GM13976 (cell line): ENCODE measurements around the gene NEU3.

ENCODE experiments used
- DNase-seq: peaks from one replicate; pipeline ENCODE4 v3.0.0; 2012; ENCODE audit warnings: low spot score
- in situ Hi-C: fragments of 300-500 bp; cut with MboI; formaldehyde crosslinking; loops from one replicate; pipeline ENCODE4 v1.12.0; 2022; ENCODE audit warnings: low sequenced_read_pairs, mixed read lengths, inconsistent platforms; ENCODE audit not compliant: unreplicated experiment
- TF ChIP-seq, protein P1 (sequence below): IDR thresholded peaks from 2 replicates; pipeline ENCODE4 v1.5.1; 2012; ENCODE audit warnings: borderline replicate concordance, mild to moderate bottlenecking; ENCODE audit not compliant: insufficient read depth; ENCODE audit errors: extremely low read depth, missing control alignments, control extremely low read depth

Gene NEU3

DNA sequence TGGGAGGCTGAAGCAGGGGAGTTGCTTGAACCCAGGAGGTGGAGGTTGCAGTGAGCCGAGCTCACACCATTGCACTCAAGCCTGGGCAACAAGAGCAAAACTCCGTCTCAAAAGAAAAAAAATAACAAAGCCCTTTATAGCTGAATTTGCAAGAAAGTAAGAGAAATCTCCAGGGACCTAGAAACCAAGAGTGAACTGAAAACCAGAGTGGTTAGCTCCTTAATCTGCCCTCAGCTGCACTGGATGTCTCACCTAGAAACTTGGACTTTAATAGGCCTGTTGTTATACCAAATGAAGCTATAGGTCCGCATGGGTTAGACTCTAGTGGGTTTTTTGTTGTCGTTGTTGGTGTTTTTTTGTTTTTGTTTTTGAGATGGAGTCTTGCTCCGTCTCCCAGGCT lies 4.1 kb downstream of the NEU3 start:
- TF ChIP-seq, protein P1, sequence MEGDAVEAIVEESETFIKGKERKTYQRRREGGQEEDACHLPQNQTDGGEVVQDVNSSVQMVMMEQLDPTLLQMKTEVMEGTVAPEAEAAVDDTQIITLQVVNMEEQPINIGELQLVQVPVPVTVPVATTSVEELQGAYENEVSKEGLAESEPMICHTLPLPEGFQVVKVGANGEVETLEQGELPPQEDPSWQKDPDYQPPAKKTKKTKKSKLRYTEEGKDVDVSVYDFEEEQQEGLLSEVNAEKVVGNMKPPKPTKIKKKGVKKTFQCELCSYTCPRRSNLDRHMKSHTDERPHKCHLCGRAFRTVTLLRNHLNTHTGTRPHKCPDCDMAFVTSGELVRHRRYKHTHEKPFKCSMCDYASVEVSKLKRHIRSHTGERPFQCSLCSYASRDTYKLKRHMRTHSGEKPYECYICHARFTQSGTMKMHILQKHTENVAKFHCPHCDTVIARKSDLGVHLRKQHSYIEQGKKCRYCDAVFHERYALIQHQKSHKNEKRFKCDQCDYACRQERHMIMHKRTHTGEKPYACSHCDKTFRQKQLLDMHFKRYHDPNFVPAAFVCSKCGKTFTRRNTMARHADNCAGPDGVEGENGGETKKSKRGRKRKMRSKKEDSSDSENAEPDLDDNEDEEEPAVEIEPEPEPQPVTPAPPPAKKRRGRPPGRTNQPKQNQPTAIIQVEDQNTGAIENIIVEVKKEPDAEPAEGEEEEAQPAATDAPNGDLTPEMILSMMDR, result no peak
- DNase-seq, result peak; percentile 44
- in situ Hi-C loops, result no loop called here

DNA sequence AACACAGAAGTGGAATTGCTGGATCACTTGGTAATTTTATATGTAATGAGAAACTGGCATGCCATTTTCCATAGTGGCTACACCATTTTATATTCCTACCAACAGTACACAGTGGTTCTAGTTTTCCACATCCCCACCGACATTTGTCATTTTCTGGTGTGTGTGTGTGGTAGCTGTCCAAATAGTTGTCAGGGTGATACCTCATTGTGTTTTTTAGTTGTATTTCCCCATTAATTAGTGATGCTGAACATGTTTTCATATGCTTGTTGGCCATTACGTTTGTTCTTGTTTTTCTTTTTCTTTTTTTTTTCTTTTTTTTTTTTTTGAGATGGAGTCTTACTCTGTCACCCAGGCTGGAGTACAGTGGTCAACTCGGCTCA lies 12.2 kb downstream of the NEU3 start:
- in situ Hi-C loops, result no loop called here
- DNase-seq, result no peak
- TF ChIP-seq, protein P1, result no peak

DNA sequence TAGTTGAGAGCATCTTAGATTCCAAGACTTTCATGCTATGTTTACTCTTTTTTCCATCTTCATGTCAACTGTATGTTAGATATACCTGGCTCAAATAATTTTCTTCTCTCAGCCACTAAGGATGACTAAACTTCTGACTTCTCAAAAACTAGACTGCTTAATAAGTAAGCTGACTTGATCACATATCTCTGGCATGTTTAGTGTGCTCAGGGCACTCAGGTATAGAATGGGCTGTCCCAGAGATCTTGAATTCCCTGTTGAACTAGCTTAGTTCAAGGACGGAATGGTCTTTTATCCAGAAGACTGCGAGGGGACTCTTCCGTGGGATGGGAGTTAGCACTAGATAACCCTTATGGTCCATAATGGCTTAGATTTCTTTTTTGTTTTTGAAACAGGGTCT lies 13.0 kb downstream of the NEU3 start:
- in situ Hi-C loops, result no loop called here
- DNase-seq, result no peak
- TF ChIP-seq, protein P1, result no peak

DNA sequence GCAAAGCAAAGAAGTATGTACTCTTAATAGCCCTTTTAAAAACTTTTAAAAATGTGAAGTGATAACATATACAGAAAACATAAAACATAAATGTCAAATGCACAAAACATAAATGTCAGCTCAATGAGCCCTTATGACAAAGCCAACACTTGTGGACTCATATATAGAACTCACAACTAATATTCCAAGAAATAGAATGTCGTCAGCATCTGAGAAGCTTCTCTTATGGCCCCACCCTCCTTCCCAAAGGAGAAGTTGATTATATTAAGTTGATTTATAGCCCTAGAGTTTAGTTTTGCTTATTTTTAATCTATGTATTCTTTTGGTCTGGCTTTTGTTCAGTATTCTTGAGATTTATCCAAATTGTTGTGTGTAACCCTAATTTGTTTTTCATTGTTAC lies 13.8 kb downstream of the NEU3 start:
- TF ChIP-seq, protein P1, result no peak
- in situ Hi-C loops, result no loop called here
- no peak for DNase-seq

DNA sequence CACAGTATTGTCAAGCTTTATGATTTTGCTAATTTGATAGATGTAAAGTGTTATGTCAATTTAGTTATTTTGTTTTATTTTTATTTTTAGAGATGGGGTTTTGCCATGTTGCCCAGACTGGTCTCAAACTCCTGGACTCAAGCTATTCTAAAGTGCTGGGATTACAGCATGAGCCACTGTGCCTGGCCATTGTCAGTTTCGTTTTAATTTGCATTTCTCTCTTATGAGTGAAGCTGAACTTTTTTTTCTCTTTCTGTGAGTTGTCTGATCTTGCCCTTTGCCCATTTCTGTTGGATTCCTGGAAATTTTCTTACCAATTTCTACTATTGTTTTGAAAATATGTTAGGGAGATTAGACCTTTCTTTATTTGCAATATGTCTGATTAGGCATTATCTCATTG lies 15.5 kb downstream of the NEU3 start:
- in situ Hi-C loops, result no loop called here
- TF ChIP-seq, protein P1, result no peak

DNA sequence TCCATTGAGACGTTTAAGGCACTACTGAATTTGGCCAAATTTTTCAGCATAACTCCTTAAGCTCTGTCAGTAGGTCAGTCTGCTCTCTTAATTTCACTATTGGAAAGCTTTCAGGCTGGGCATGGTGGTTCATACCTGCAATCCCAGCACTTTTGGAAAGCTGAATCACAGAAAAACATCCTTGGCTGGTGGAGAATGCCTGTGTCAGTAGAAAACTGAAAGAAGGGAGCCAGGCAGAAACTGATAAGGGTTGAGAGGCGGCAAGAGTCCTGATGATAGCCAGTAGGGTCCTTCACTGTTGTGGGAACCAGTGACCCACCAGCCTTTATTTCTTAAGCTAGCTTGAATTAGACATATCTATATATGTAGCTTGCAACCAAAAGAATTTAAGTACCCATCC lies 22.6 kb downstream of the NEU3 start:
- in situ Hi-C loops, result loop anchor here (10.0 kb wide), 1 partner anchor 67 kb away; the partner anchor contains the start of genes SPCS2 and XRRA1
- DNase-seq, result no peak
- TF ChIP-seq, protein P1, result no peak

More for the DNA sequence above, 15.5 kb downstream of the NEU3 start:
- DNase-seq, result no peak

DNA sequence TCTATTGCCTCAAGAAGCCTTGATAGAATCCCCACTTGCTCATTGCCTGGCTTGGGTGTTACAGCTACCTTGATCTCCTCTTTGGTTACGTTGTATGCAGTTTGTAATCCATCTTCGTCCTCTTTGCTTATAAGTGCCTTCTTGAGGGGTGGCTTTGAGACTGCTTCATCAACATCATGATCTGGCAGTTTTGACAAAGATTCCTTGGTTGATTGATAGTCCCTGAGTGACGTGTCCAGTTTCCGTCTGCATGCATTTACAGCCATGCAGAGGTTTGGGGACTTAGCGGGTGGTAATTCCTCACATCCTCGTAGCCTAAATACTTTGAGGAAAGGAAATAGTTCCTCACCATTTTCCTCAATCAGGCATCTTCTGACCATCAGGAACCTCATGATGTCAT lies 23.1 kb downstream of the NEU3 start:
- in situ Hi-C loops, result loop anchor here (10.0 kb wide), 1 partner anchor 67 kb away; the partner anchor contains the start of genes SPCS2 and XRRA1
- TF ChIP-seq, protein P1, result no peak
- DNase-seq, result no peak
